Mammary epithelial cell (primary cell): Measurements from ENCODE around the gene RNF207.

ENCODE experiments used
- CTCF ChIP-seq, 2 donors: IDR thresholded peaks in 1 of 2; conservative IDR thresholded peaks in 1 of 2; 2 replicates each; pipeline ENCODE4 v1.5.1; 2011 to 2012; ENCODE audit warnings: inconsistent platforms in 2 of 2, low read length in 2 of 2, mild to moderate bottlenecking in 2 of 2, control low read depth in 1 of 2, low read depth in 1 of 2; ENCODE audit not compliant: insufficient read depth in 1 of 2; ENCODE audit errors: extremely low read depth in 1 of 2
- EZH2 ChIP-seq: IDR thresholded peaks from 2 replicates; pipeline ENCODE4 v1.6.1; 2012; ENCODE audit warnings: low read length, inconsistent platforms, borderline replicate concordance

- TF ChIP-seq CTCF (conservative IDR thresholded peaks at IDR 0.05 in 1 of 2, IDR thresholded peaks at IDR 0.05 in 1 of 2; ENCODE audit: extremely low read depth in 1 of 2, insufficient read depth in 1 of 2, low read depth in 1 of 2, low read length in 2 of 2) (no peak), EZH2 (peak; percentile 39)
Observed at GRCh38 chr1:6244401-6245049, 38.6 kb downstream of the RNF207 start.
